Heart right ventricle (tissue), 16 donors: ENCODE results near the gene ZNF362. TPM values are rescaled to one million over a fixed set of nuclear protein-coding genes. Genes with fewer than 3 reads are reported as not detected.

Experiments used
- ATAC-seq, 8 donors: fragments of 200-7000 bp; cut with Tn5 transposase; one replicate each; pipeline ENCODE4 v1.9.1; 2020; ENCODE audit warnings: mild to moderate bottlenecking in 8 of 8, moderate library complexity in 8 of 8, moderate number of reproducible peaks in 1 of 8
- DNase-seq, 2 donors: peaks; one replicate each; pipeline ENCODE4 v3.0.0-alpha.2; 2020
- H3K27ac ChIP-seq, 10 donors: fragments of 200-600 bp; sonication (generic) in 2 of 10; one replicate each; pipeline versions ENCODE4 v1.5.0 to v1.8.0; 2020 to 2022; ENCODE audit warnings: mild to moderate bottlenecking in 3 of 10
- H3K27me3 ChIP-seq, 7 donors: fragments of 200-600 bp; one replicate each; pipeline ENCODE4 v1.8.0; 2021 to 2022; ENCODE audit warnings: mild to moderate bottlenecking in 2 of 7
- H3K36me3 ChIP-seq, 9 donors: fragments of 200-600 bp; sonication (generic) in 1 of 9; one replicate each; pipeline versions ENCODE4 v1.5.0 to v1.8.0; 2020 to 2022; ENCODE audit warnings: mild to moderate bottlenecking in 2 of 9
- H3K4me1 ChIP-seq, 9 donors: fragments of 200-600 bp; sonication (generic) in 1 of 9; one replicate each; pipeline versions ENCODE4 v1.5.0 to v1.8.0; 2020 to 2022; ENCODE audit warnings: mild to moderate bottlenecking in 4 of 9
- H3K4me3 ChIP-seq, 10 donors: fragments of 200-600 bp; sonication (generic) in 2 of 10; one replicate each; pipeline versions ENCODE4 v1.5.0 to v1.8.0; 2020 to 2022; ENCODE audit warnings: mild to moderate bottlenecking in 7 of 10, moderate library complexity in 2 of 10
- H3K9me3 ChIP-seq, 11 donors: fragments of 200-600 bp in 10 of 11; sonication (generic) in 2 of 11; one replicate each; pipeline versions ENCODE4 v1.5.0 to v1.8.0; 2013 to 2022; ENCODE audit warnings: mild to moderate bottlenecking in 2 of 11, control low read depth in 1 of 11, moderate library complexity in 1 of 11
- WGBS, 2 donors: extraction: QIAGEN DNeasy Blood & Tissue Kit; methylation state at CpG; one replicate each; pipeline ENCODE4 v1.1.7; 2013; ENCODE audit warnings: inconsistent platforms in 1 of 2; 5-methylcytosine and 5-hydroxymethylcytosine counted together
- intact Hi-C, 10 donors: fragments of 100-400 bp; cut with DNase I; formaldehyde crosslinking; loops; one replicate each; pipeline versions ENCODE4 v1.11.1 to v1.14.2; 2022
- polyA plus RNA-seq, 2 donors: library from polyadenylated mRNA; stranded (reverse); fragments of 200-250 nt; gene quantifications; one replicate each; pipeline ENCODE4 v1.2.3, GENCODE V29; 2013
- total RNA-seq, 10 donors: library from RNA; stranded (reverse); fragmentation: NEBNext Ultra II Directional in 3 of 10; extraction: Animal tissue kit (Norgen Biotek cat#: 25700) in 3 of 10; gene quantifications; one replicate each; pipeline versions ENCODE4 v1.2.1 to v1.2.4, GENCODE V29; 2021 to 2023
- TF ChIP-seq, protein P1 (sequence below), 9 donors: fragments of 200-600 bp; sonication (generic) in 2 of 9; IDR thresholded peaks; one replicate each; pipeline versions ENCODE4 v1.5.0 to v1.8.0; 2021 to 2022; ENCODE audit warnings: antibody characterized with exemption in 9 of 9, mild to moderate bottlenecking in 5 of 9, moderate library complexity in 1 of 9
- donor health status: Arrhythmogenic right ventricular cardiomyopathy.
- donor health status: ischemic (EF 13 %, LVEDD 7.1; RV severe dilation, severe dysfunction).
- donor health status: healthy with polysubstance abuse.
- donor health status: DM: no; HTN: yes; CAD: no.
- donor health status: DM: no; HTN: no; CAD: no.
- donor health status: ischemic (EF 25% LVEDD 6.9; RV normal size, moderate dysfunction).
- donor health status: ischemic (EF 25% LVEDD 5.7; RV mildly dilated, moderate dysfunction).
- donor health status: healthy.
- donor health status: DM: yes; HTN: yes; CAD: no.
- donor health status: Ischemic cardiomyopathy.
- donor health status: ischemic (EF 35%, LVEDD 5.7; RV mildly dilated, moderate dysfunction).
- donor health status: nonischemic (EF 11% LVEDD 7.7; RV severe dilation, severe dysfunction).
- donor health status: DM: yes; HTN: yes; CAD: no.
- donor health status: PGD.
- donor health status: ischemic (EF 29% LVEDD 5.4; RV normal size, mild dysfunction).
- donor health status: nonischemic (EF 23%, LVEDD 6.1; RV moderate dilation, normal function).

Gene ZNF362
- total and polyA plus RNA-seq, 12 donors: 9.1 to 39.2 (median 31.3) TPM

DNA sequence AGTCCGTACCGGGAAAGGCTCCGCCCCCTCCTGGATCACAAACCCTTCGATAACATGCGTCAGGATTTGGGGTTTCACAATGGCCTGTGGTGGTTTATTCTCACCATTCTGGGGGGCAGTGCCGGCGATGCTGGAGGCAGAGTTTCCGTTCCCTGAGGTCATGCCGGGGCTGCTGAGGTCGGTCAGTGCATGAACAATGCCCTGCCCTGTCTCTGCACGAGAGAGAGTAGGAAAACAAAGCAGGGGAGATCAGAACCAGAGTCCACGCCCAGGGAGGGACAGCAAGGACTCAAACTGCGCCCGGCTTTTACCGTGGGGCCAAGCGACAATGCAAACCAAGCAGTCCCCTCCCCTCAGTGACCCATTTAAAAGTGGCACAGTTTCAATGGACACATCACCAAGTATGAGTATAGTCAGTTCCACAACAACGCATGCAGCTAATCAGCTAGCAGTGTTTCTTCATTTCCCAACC, 77.8 kb downstream of the ZNF362 start:
- Histone ChIP-seq H3K27me3 (no peaks in the 10 kb centered on the region), H3K4me1 (peaks cover 45 to 100% (median 88%) of the 10 kb centered on the region in 9 donors), H3K36me3 (peaks cover 0 to 75% (median 34%) of the 10 kb centered on the region in 9 donors), H3K4me3 (peak overlapping the region in 1 of 10 donors; percentile 5), H3K27ac (peak overlapping the region; percentile 19 to 100 (median 58)), H3K9me3 (no peaks in the 10 kb centered on the region)
- intact Hi-C loops: loop anchor here in 2 of 10 donors (5.0 kb wide), 1 partner anchor 33 kb away; no protein-coding TSS in a partner anchor
- TF ChIP-seq, protein P1, sequence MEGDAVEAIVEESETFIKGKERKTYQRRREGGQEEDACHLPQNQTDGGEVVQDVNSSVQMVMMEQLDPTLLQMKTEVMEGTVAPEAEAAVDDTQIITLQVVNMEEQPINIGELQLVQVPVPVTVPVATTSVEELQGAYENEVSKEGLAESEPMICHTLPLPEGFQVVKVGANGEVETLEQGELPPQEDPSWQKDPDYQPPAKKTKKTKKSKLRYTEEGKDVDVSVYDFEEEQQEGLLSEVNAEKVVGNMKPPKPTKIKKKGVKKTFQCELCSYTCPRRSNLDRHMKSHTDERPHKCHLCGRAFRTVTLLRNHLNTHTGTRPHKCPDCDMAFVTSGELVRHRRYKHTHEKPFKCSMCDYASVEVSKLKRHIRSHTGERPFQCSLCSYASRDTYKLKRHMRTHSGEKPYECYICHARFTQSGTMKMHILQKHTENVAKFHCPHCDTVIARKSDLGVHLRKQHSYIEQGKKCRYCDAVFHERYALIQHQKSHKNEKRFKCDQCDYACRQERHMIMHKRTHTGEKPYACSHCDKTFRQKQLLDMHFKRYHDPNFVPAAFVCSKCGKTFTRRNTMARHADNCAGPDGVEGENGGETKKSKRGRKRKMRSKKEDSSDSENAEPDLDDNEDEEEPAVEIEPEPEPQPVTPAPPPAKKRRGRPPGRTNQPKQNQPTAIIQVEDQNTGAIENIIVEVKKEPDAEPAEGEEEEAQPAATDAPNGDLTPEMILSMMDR (IDR thresholded peaks at IDR 0.05): no peak
- ATAC-seq (peak; percentile 32 to 73 (median 58)), DNase-seq (peak; percentile 49 to 56)
- WGBS, 2 donors: 18 to 30% methylated on average over 17 of the region's 17 CpGs

DNA sequence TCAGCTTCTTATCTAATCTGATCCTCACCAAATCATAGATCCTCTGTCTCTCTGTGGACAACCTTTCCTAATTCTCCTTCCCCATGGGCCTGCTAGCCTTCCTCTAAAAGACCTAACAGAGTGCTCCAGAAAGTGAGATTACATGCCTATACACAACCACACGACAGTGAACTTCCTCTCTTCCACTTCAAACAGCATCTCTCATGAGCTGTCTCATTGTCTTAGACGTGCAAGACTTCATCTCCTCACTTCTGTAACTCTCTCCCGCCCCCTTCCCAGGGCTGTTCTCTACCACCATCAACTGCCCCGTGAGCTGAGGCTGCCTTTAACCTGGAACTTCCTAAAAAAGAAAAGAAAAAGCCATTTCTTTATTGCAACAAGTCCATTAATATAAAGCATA, 78.7 kb downstream of the ZNF362 start:
- intact Hi-C loops: loop anchor here in 1 of 10 donors (5.0 kb wide), 1 partner anchor 33 kb away; no protein-coding TSS in a partner anchor
- no peak for ATAC-seq
- TF ChIP-seq, protein P1 (IDR thresholded peaks at IDR 0.05): no peak

DNA sequence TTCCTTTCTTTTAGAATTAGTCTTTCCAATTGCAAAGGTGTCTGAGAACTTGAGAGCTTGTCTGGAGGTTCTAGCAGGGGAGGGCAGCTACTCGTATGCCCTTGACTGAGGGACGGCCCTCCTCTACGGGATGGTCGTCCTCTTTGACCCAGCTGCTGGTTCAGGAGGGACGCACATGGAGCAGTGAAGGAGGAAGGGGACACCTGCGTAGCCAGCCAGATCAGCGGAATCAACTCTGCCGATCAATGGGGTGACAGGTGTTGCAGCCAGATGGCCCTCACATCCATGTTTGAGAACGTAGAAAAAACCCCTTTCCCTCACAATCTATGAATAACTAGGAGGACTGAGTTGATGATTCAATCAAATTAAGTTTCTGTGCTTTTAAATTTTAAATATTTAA, 80.3 kb downstream of the ZNF362 start:
- peaks cover 0 to 59% (median 11%) of the 10 kb centered on the region in 9 donors for H3K36me3 ChIP-seq
- H3K27ac ChIP-seq: peak overlapping the region in 8 of 10 donors; percentile 4 to 100 (median 98)
- no peaks in the 10 kb centered on the region for H3K27me3 ChIP-seq
- intact Hi-C loops: loop anchor here in 1 of 10 donors (5.0 kb wide), 1 partner anchor 34 kb away; no protein-coding TSS in a partner anchor
- no peaks in the 10 kb centered on the region for H3K9me3 ChIP-seq
- no peak overlapping the region for H3K4me3 ChIP-seq
- peaks cover 66 to 100% (median 99%) of the 10 kb centered on the region in 9 donors for H3K4me1 ChIP-seq
- 50 to 61% methylated on average over 9 of the region's 9 CpGs for WGBS, 2 donors
- DNase-seq (no peak), ATAC-seq (no peak)
- TF ChIP-seq, protein P1 (IDR thresholded peaks at IDR 0.05): no peak

More for the DNA sequence above, 78.7 kb downstream of the ZNF362 start:
- no peak for DNase-seq
- no peaks in the 10 kb centered on the region for H3K27me3 ChIP-seq
- peak overlapping the region in 9 of 10 donors; percentile 19 to 100 (median 63) for H3K27ac ChIP-seq
- H3K9me3 ChIP-seq: no peaks in the 10 kb centered on the region
- no peak overlapping the region for H3K4me3 ChIP-seq
- peaks cover 0 to 66% (median 25%) of the 10 kb centered on the region in 9 donors for H3K36me3 ChIP-seq
- peaks cover 54 to 100% (median 94%) of the 10 kb centered on the region in 9 donors for H3K4me1 ChIP-seq
- WGBS, 2 donors: 30 to 36% methylated on average over 4 of the region's 4 CpGs

- no peak for DNase-seq
- Histone ChIP-seq H3K27ac (peak overlapping the region in 9 of 10 donors; percentile 46 to 100 (median 98)), H3K27me3 (no peaks in the 10 kb centered on the region), H3K4me1 (peaks cover 70 to 100% (median 99%) of the 10 kb centered on the region in 9 donors), H3K4me3 (no peak overlapping the region), H3K9me3 (no peaks in the 10 kb centered on the region), H3K36me3 (peaks cover 0 to 58% (median 3%) of the 10 kb centered on the region in 9 donors)
- ATAC-seq: no peak
- intact Hi-C loops: loop anchor here in 1 of 10 donors (5.0 kb wide), 1 partner anchor 35 kb away; no protein-coding TSS in a partner anchor
- TF ChIP-seq, protein P1 (IDR thresholded peaks at IDR 0.05): no peak
- 78 to 91% methylated on average over 6 of the region's 6 CpGs for WGBS, 2 donors
Measured at GRCh38 chr1:33337441-33337840, 81.1 kb downstream of the ZNF362 start.
